HepG2 (cell line): ENCODE measurements around the gene HOXA5. TPM values are rescaled to one million over a fixed set of nuclear protein-coding genes. Genes with fewer than 3 reads are reported as not detected.

Experiments
- ATAC-seq: fragments of 200-7000 bp; cut with Tn5 transposase; 3 replicates; pipeline ENCODE4 v1.9.1; 2020; ENCODE audit warnings: mild to moderate bottlenecking, moderate library complexity
- BruUV-seq: library from RNA; stranded (reverse); fragments of 400-500 nt; replicated peaks from 2 replicates; lab custom pipeline; 2021; lab: Mats Ljungman, UMichigan
- CTCF ChIA-PET: fragments of 300-600 bp; formaldehyde crosslinking; extraction: SDS; loops from one replicate; lab custom pipeline; 2021; ENCODE audit warnings: low total read pairs, inconsistent platforms, low intra/inter-chr PET ratio; lab: Yijun Ruan, JAX
- POLR2A ChIA-PET: fragments of 350-600 bp; sonication (Branson Sonifier 250); formaldehyde crosslinking; loops from one replicate; lab custom pipeline; 2020; ENCODE audit warnings: antibody characterized with exemption, inconsistent platforms; lab: Yijun Ruan, JAX
- DNase-seq: peaks from one replicate; pipeline ENCODE4 v3.0.0-alpha.2; 2015; ENCODE audit warnings: low spot score
- FAIRE-seq: peaks from 3 replicates; lab custom pipeline; 2011; peaks lifted over from hg19 to GRCh38; lab: Jason Lieb, UNC
- H2AFZ ChIP-seq: one replicate; pipeline ENCODE4 v1.6.1; 2011; ENCODE audit warnings: low read length, inconsistent platforms
- H3K27ac ChIP-seq: fragments of 300-600 bp; 3 replicates; pipeline ENCODE4 v1.8.0; 2011; ENCODE audit warnings: mixed run types, mild to moderate bottlenecking, mixed read lengths, low read length, inconsistent platforms; ENCODE audit not compliant: insufficient read depth; ENCODE audit errors: extremely low read length
- H3K27me3 ChIP-seq, 2 experiments: fragments of 200-600 bp in 1 of 2; 2 replicates in 1 of 2; 3 replicates in 1 of 2; pipeline versions ENCODE4 v1.6.0 to v1.8.0; 2011; ENCODE audit warnings: low read length in 2 of 2, mild to moderate bottlenecking in 2 of 2, moderate library complexity in 2 of 2, inconsistent platforms in 1 of 2; ENCODE audit not compliant: insufficient read depth in 2 of 2, control insufficient read depth in 1 of 2
- H3K36me3 ChIP-seq, 2 experiments: fragments of 200-600 bp in 1 of 2; replicated peaks in 1 of 2; 2 replicates in 1 of 2; 3 replicates in 1 of 2; pipeline versions ENCODE4 v1.5.1 to v1.8.0; 2011; ENCODE audit warnings: low read length in 2 of 2, inconsistent platforms in 1 of 2; ENCODE audit not compliant: insufficient read depth in 2 of 2, control insufficient read depth in 1 of 2
- H3K4me1 ChIP-seq: 2 replicates; pipeline ENCODE4 v1.5.1; 2012; ENCODE audit warnings: low read length, inconsistent platforms; ENCODE audit not compliant: insufficient read depth
- H3K4me2 ChIP-seq: 2 replicates; pipeline ENCODE4 v1.6.0; 2011; ENCODE audit warnings: low read depth, low read length, inconsistent platforms
- H3K4me3 ChIP-seq, 3 experiments: fragments of 200-600 bp in 1 of 3; sonication (generic), shearing (Covaris generic) in 1 of 3; replicated peaks in 1 of 3; 2 replicates each; pipeline ENCODE4 v1.5.1; 2011 to 2016; ENCODE audit warnings: low read length in 3 of 3, inconsistent platforms in 2 of 3, low read depth in 2 of 3, mild to moderate bottlenecking in 2 of 3, control low read depth in 1 of 3, mixed read lengths in 1 of 3; ENCODE audit not compliant: insufficient read depth in 1 of 3
- H3K79me2 ChIP-seq: one replicate; pipeline ENCODE4 v1.6.1; 2011; ENCODE audit warnings: low read length, inconsistent platforms; ENCODE audit not compliant: insufficient read depth
- H3K9ac ChIP-seq: 2 replicates; pipeline ENCODE4 v1.6.0; 2011; ENCODE audit warnings: mild to moderate bottlenecking, low read depth, low read length, inconsistent platforms; ENCODE audit not compliant: insufficient read depth
- H3K9me3 ChIP-seq: 2 replicates; pipeline ENCODE4 v1.5.1; 2012; ENCODE audit warnings: mild to moderate bottlenecking, low read length
- H4K20me1 ChIP-seq: 2 replicates; pipeline ENCODE4 v1.6.0; 2011; ENCODE audit warnings: inconsistent platforms, mild to moderate bottlenecking, low read length, moderate library complexity; ENCODE audit not compliant: insufficient read depth
- FLYWCH1 ChIP-seq: sonication (generic); formaldehyde crosslinking; IDR thresholded peaks from 2 replicates; pipeline ENCODE4 v1.8.1; 2023; ENCODE audit warnings: mild to moderate bottlenecking, missing genetic modification reagents
- PHF8 ChIP-seq: sonication (generic); formaldehyde crosslinking; IDR thresholded peaks from 2 replicates; pipeline ENCODE4 v1.5.0; 2020; ENCODE audit warnings: missing genetic modification reagents
- PREB ChIP-seq: sonication (generic); formaldehyde crosslinking; IDR thresholded peaks from 2 replicates; pipeline ENCODE4 v1.4.0; 2020; ENCODE audit warnings: missing genetic modification reagents
- RARG ChIP-seq: sonication (generic); formaldehyde crosslinking; IDR thresholded peaks from 2 replicates; pipeline ENCODE4 v1.4.0; 2020; ENCODE audit warnings: low read depth, mild to moderate bottlenecking, missing genetic modification reagents
- ZNF205 ChIP-seq: IDR thresholded peaks from 2 replicates; pipeline ENCODE4 v1.6.1; 2018; ENCODE audit warnings: missing biosample characterization, missing genetic modification reagents
- ZNF333 ChIP-seq: sonication (generic); formaldehyde crosslinking; IDR thresholded peaks from 2 replicates; pipeline ENCODE4 v1.4.0; 2020; ENCODE audit warnings: mild to moderate bottlenecking, missing genetic modification reagents, borderline replicate concordance
- ZNF337 ChIP-seq: sonication (generic); formaldehyde crosslinking; IDR thresholded peaks from 2 replicates; pipeline ENCODE4 v1.5.1; 2020; ENCODE audit warnings: missing genetic modification reagents, low read depth, mild to moderate bottlenecking, borderline replicate concordance
- ZNF687 ChIP-seq: sonication (generic); formaldehyde crosslinking; IDR thresholded peaks from 2 replicates; pipeline ENCODE4 v1.5.1; 2020; ENCODE audit warnings: mild to moderate bottlenecking, missing genetic modification reagents, moderate library complexity
- ZNF710 ChIP-seq: sonication (generic); formaldehyde crosslinking; IDR thresholded peaks from 2 replicates; pipeline ENCODE4 v1.5.0; 2020; ENCODE audit warnings: mild to moderate bottlenecking, missing genetic modification reagents, borderline replicate concordance
- WGBS: methylation state at CpG from one replicate; pipeline ENCODE4 v1.1.6; 2017; ENCODE audit warnings: low lambda C conversion rate; 5-methylcytosine and 5-hydroxymethylcytosine counted together
- in situ Hi-C: cut with HindIII; loops from 2 replicates; pipeline ENCODE4 v1.10.0; 2017; ENCODE audit warnings: low pct_unique_long_range_greater_than_20kb; ENCODE audit not compliant: extremely low pct_ligation_motif_present
- intact Hi-C: fragments of 100-400 bp; cut with micrococcal nuclease; formaldehyde crosslinking; loops from one replicate; pipeline ENCODE4 v1.10.0; 2022; ENCODE audit not compliant: unreplicated experiment
- polyA plus RNA-seq, 8 experiments: library from polyadenylated mRNA; depleted of rRNA in 3 of 8; stranded (reverse) in 7 of 8; unstranded in 1 of 8; fragments of >200 nt; fragmentation: Illumina TruSeq in 4 of 8; extraction: Trizol in 4 of 8; gene quantifications; 2 replicates each; pipeline versions ENCODE4 v1.2.1 to v1.2.3, GENCODE V29; 2011 to 2016; ENCODE audit warnings: low read depth in 4 of 8, missing spikeins in 1 of 8, mixed read lengths in 1 of 8; ENCODE audit not compliant: insufficient read depth in 1 of 8
- total RNA-seq, 5 experiments: library from RNA; depleted of rRNA; stranded (reverse); fragments of >200 nt; fragmentation: Illumina TruSeq; extraction: Trizol; gene quantifications; 2 replicates each; pipeline ENCODE4 v1.2.3, GENCODE V29; 2016; ENCODE audit warnings: low read depth in 1 of 5

HOXA5 gene
- total and polyA plus RNA-seq, 2 of the 13 experiments (the other 11 are each of a cell fraction or from before 2014, with no cell fraction given) = 3.2 to 3.6 TPM

- FAIRE-seq (no peak), ATAC-seq (no peak), DNase-seq (no peak)
- peaks cover 0 to 28% of the 10 kb centered on the region in 2 experiments; a peak in 4 of 5 replicates for H3K27me3 ChIP-seq
- intact Hi-C loops = no loop called here
- peak overlapping the region; percentile 15; the same call in 1 of the 2 replicates for H3K9ac ChIP-seq
- no peaks in the 10 kb centered on the region for H4K20me1 ChIP-seq
- H3K4me2 ChIP-seq = peak overlapping the region; percentile 88
- no peaks in the 10 kb centered on the region; a peak in 2 of 5 replicates for H3K36me3 ChIP-seq
- no TSS peak for BruUV-seq
- H3K9me3 ChIP-seq = no peaks in the 10 kb centered on the region
- no peak overlapping the region for H3K27ac ChIP-seq
- H3K4me1 ChIP-seq = peaks cover 36% of the 10 kb centered on the region
- TF ChIP-seq RARG (CRISPR knock-in tag) (no peak), ZNF337 (CRISPR knock-in tag) (0 out of 2 replicates have a peak, but pooled peaks have one; percentile 10), ZNF710 (CRISPR knock-in tag) (0 out of 2 replicates have a peak, but pooled peaks have one; percentile 17), PREB (CRISPR knock-in tag) (no peak), ZNF205 (peak; percentile 77; the same call in 1 of the 2 replicates), FLYWCH1 (CRISPR knock-in tag) (no peak), ZNF333 (CRISPR knock-in tag) (0 out of 2 replicates have a peak, but pooled peaks have one; percentile 49), PHF8 (CRISPR knock-in tag) (0 out of 2 replicates have a peak, but pooled peaks have one; percentile 8), ZNF687 (CRISPR knock-in tag) (peak; percentile 45; the same call in 1 of the 2 replicates)
- peaks cover 5% of the 10 kb centered on the region for H3K79me2 ChIP-seq
- POLR2A ChIA-PET = interaction anchor here (1.2 to 1.8 kb wide), 3 partner anchors 27 to 285 kb away, joined by 3 to 7 read pairs (median 6); partner anchors contain the start of gene SKAP2
- H3K4me3 ChIP-seq = peak overlapping the region; percentile 80 to 88 (median 85)
- H2AFZ ChIP-seq = no peak overlapping the region
- WGBS = 60% methylated on average over 23 of the region's 30 CpGs
- in situ Hi-C loops = no loop called here
- CTCF ChIA-PET = no interaction called here
These were observed 5.5 kb upstream of the HOXA5 start for GRCh38 chr7:27148756-27149641.
